DMS114 treated with DMSO at 0.1 percent for 48 hours (cell line): ENCODE data around the gene ALDH5A1.

ENCODE experiments used
- DNase-seq: peaks from one replicate; lab custom pipeline; 2025; ENCODE audit not compliant: unreplicated experiment; lab: John Stamatoyannopoulos, UW

ALDH5A1 gene

GRCh38 chr6:24494821-24495795 is at the start of gene ALDH5A1:
TSS of gene ALDH5A1 (plus strand) at chr6:24494969. CDS start at chr6:24494997, 28 bp downstream.
- DNase-seq, result peak; percentile 43

GRCh38 chr6:24445704-24446103 is 49.1 kb upstream of the ALDH5A1 start:
- DNase-seq, result no peak

- DNase-seq, result no peak
These were observed 48.1 kb upstream of the ALDH5A1 start for GRCh38 chr6:24446670-24447069.

GRCh38 chr6:24448396-24448795 is 46.4 kb upstream of the ALDH5A1 start:
- DNase-seq, result no peak

- no peak for DNase-seq
These were observed 45.8 kb upstream of the ALDH5A1 start for GRCh38 chr6:24448828-24449525.

GRCh38 chr6:24451581-24452388 is 43.0 kb upstream of the ALDH5A1 start:
- no peak for DNase-seq

GRCh38 chr6:24453921-24454320 is 40.8 kb upstream of the ALDH5A1 start:
- DNase-seq, result no peak

- DNase-seq, result no peak
These were observed 40.3 kb upstream of the ALDH5A1 start for GRCh38 chr6:24454452-24454851.

- no peak for DNase-seq
These were observed 39.7 kb upstream of the ALDH5A1 start for GRCh38 chr6:24455061-24455460.

- no peak for DNase-seq
These were observed 36.6 kb upstream of the ALDH5A1 start for GRCh38 chr6:24458134-24458533.

GRCh38 chr6:24458941-24459340 is 35.8 kb upstream of the ALDH5A1 start:
- no peak for DNase-seq

- DNase-seq, result no peak
These were observed 33.8 kb upstream of the ALDH5A1 start for GRCh38 chr6:24460966-24461365.

GRCh38 chr6:24464253-24465038 is 30.3 kb upstream of the ALDH5A1 start:
- DNase-seq, result no peak

- DNase-seq, result no peak
These were observed 25.0 kb upstream of the ALDH5A1 start for GRCh38 chr6:24469811-24470210.

GRCh38 chr6:24472181-24472580 is 22.6 kb upstream of the ALDH5A1 start:
- no peak for DNase-seq

GRCh38 chr6:24476631-24477030 is 18.1 kb upstream of the ALDH5A1 start:
- DNase-seq, result no peak

- DNase-seq, result no peak
These were observed 17.7 kb upstream of the ALDH5A1 start for GRCh38 chr6:24477070-24477469.

- DNase-seq, result no peak
These were observed 15.9 kb upstream of the ALDH5A1 start for GRCh38 chr6:24478903-24479302.

- no peak for DNase-seq
These were observed 14.1 kb upstream of the ALDH5A1 start for GRCh38 chr6:24480705-24481104.

- no peak for DNase-seq
These were observed 13.3 kb upstream of the ALDH5A1 start for GRCh38 chr6:24481449-24481848.
